ENCODE data around the gene AGTPBP1.

Gene AGTPBP1

GRCh38 chr9:85716031-85716877, 25.5 kb downstream of the AGTPBP1 start:
- no peak for DNase-seq

GRCh38 chr9:85715587-85715986, 26.2 kb downstream of the AGTPBP1 start:
- no peak for DNase-seq

GRCh38 chr9:85713897-85714296, 27.9 kb downstream of the AGTPBP1 start:
- DNase-seq, result no peak

DNA sequence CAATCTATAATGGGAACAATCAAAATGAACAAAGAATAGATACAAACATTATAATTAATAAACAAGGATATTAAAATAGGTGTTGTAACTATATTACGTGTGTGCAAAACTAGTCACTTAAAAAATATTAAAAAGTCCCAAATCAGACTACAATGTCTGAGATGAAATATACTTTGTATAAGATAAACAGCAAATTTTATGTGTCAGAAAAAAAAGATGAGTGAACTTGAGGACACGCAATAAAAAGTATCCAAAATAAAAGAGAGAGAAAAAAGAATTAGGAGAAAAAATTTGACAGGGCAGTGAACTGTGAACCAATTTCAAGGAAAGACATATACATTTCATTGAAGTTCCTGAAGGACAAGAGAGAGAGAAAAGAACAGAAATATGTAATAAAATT, 37.0 kb downstream of the AGTPBP1 start:
- DNase-seq, result no peak

DNA sequence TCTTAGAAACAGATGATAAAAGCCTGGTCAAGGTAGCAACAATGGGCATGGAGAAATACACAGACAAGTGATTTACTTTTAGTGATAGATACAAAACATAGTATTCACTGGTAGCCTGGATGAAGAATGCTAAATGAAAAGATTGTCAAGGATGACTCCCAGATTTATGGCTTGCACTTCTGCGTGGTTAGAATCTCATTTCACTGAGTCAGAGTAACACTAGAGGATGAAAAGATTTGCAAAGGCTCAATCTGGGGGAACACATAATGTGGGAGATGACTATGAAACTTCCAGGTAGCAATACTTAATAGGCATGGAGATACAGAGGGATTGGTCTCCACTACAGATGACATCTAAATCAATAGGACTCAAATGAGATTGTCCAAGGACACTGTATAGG, 38.4 kb downstream of the AGTPBP1 start:
- DNase-seq, result no peak

GRCh38 chr9:85702726-85703289, 38.9 kb downstream of the AGTPBP1 start:
- DNase-seq, result no peak

GRCh38 chr9:85702191-85702590, 39.6 kb downstream of the AGTPBP1 start:
- DNase-seq, result no peak

GRCh38 chr9:85700330-85700729, 41.4 kb downstream of the AGTPBP1 start:
- no peak for DNase-seq

GRCh38 chr9:85688361-85688760, 53.4 kb downstream of the AGTPBP1 start:
- DNase-seq, result no peak

- DNase-seq, result no peak
These were observed 56.7 kb downstream of the AGTPBP1 start for GRCh38 chr9:85685081-85685480.

- no peak for DNase-seq
These were observed 65.0 kb downstream of the AGTPBP1 start for GRCh38 chr9:85676790-85677189.

GRCh38 chr9:85667374-85667773, 74.4 kb downstream of the AGTPBP1 start:
- no peak for DNase-seq

DNA sequence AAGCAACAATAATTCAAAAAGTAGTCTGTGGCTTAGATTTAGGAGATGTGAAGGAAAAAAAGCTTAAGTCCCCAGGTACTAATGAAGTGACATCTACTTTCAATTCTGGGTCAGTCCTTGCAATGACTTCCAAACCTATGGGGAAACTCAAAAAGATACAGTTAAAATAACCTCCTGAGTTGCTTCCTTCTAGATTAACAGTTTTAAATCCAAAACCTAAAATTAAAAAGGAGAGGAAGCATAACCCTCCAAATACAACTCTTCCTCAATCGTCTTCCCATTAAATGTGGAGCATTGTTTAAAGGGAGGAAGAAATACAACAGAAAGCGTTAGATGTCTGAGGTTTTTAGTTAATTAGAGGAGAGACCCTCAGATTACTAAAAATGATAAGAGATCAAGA, 75.7 kb downstream of the AGTPBP1 start:
- no peak for DNase-seq

- DNase-seq, result no peak
These were observed 79.2 kb downstream of the AGTPBP1 start for GRCh38 chr9:85662573-85662972.

GRCh38 chr9:85658716-85659115, 83.0 kb downstream of the AGTPBP1 start:
- no peak for DNase-seq

GRCh38 chr9:85653153-85653552, 88.6 kb downstream of the AGTPBP1 start:
- DNase-seq, result no peak

- DNase-seq, result no peak
These were observed 94.2 kb downstream of the AGTPBP1 start for GRCh38 chr9:85647571-85647970.

- DNase-seq, result no peak
These were observed 95.7 kb downstream of the AGTPBP1 start for GRCh38 chr9:85645909-85646627.

- DNase-seq, result no peak
These were observed 101.3 kb downstream of the AGTPBP1 start for GRCh38 chr9:85640425-85640824.

DNA sequence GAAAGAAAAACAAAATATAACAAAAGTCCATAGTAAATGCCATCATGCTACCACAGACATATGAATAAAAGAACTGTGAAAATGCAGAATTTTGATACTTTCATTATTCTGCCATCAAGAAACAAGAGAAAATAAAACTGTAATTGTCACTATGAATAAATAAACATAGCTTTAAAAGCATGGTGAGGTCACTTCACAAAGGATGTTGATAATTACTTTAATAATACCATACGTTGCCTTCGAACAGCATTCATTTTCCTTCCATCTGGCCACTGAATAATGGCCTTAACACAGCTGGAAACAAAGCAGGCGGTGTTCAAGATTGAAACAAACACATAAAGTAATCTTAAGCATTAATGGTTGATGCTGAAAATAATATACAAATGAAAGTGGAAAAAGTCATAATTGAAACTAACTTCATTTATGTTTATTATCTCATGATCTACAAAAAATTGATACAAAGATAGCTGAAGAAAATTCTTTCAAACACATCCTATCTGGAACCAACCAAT, 102.0 kb downstream of the AGTPBP1 start:
- DNase-seq, result no peak

GRCh38 chr9:85631809-85632208, 109.9 kb downstream of the AGTPBP1 start:
- no peak for DNase-seq

DNA sequence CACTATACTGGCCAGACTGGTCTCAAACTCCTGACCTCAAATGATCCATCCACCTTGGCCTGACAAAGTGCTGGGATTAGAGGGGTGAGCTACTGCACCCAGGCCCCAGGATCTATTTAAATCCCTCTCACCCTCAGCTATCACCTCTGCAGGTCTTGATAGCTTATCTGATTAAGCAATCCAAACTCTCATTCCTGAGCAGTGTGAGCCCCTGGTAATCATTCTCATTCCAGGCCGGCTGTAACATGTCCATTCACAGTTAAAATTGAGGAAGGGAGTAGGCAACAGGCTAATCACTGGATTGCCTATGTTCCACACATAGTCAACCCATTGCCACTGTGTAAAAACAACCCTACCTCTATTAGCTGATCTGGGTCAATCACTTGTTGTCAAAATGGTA, 111.1 kb downstream of the AGTPBP1 start:
- DNase-seq, result no peak

GRCh38 chr9:85617141-85617670, 124.5 kb downstream of the AGTPBP1 start:
- DNase-seq, result no peak

DNA sequence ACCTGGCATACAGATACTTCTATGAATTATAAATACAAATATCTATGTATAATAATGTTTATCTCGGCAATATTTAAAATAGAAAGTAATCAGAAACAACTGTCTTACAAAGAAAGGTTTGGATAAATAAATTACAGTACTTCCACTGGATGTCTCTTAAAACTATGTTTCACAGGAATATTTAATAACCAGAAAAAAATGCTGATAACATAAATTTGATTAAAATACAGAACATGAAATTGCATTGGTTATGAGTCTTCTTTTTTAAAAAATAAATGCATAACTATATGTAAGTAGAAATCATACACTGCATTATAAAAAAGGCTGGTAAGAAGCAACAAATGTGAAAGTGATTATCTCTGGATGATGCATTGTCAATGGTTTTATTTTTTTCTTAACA, 126.0 kb downstream of the AGTPBP1 start:
- no peak for DNase-seq

Data from NCI-H187 treated with DMSO at 0.1 percent for 48 hours (cell line).